HTERT RPE-1 (cell line): ENCODE results near the gene CTSF.
"Not testable (repeated sequence)": the region's sequence is repeated elsewhere in the genome, so short reads cannot be mapped to it uniquely, and the experiment has no call there.

Experiments used
- in situ Hi-C: fragments of 300-500 bp; cut with MboI; formaldehyde crosslinking; loops from 4 replicates; pipeline ENCODE4 v1.14.3; 2020; ENCODE audit warnings: low sequenced_read_pairs

The CTSF gene

DNA sequence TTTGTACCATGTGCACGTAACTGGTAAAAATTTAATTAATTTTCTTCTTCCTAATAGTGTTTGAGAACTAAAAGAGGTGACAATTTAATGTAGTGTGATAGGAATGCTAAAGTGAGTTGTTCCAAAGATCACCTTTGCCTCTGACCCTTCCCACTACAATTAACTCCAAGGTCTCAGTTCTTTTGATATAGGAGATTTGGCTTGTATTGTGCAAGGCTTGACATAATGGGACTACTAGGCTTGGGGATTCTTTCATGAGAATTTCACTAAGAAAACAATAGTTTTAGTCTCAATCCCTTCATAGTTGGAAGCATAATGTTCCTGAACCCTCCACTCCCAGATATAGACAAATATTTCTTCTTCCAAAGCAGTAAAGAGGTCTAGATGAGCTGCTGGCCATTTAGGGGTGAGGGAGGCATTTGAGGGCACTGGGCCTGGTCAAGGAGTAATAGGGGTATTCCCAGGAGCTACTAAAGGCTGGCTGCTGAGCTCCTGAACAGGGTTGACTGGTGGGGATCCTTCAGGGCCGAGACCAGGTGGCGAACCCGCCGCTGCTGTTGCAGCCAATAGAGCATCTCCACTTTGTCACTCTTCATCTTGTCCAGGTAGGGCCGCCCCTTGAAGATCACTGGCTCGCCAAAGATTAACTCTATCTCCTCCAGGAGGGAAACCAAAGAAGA lies 21.7 kb upstream of the CTSF start:
- in situ Hi-C loops = no loop called here

DNA sequence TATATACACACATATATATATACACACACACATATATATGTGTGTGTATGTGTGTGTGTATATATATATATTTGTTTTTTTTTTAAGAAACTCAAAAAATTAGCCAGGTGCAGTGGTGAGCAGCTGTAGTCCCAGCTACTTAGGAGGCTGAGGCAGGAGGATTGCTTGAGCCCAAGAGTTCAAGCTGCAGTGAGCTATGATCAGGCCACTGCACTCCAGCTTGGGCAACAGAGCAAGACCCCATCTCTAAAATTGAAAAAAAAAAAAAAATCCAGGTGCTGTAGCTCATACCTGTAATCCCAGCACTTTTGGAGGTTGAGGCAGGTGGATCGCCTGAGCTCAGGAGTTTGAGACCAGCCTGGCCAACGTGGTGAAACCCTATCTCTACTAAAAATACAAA lies 20.9 kb upstream of the CTSF start:
- in situ Hi-C loops = not testable (repeated sequence)

DNA sequence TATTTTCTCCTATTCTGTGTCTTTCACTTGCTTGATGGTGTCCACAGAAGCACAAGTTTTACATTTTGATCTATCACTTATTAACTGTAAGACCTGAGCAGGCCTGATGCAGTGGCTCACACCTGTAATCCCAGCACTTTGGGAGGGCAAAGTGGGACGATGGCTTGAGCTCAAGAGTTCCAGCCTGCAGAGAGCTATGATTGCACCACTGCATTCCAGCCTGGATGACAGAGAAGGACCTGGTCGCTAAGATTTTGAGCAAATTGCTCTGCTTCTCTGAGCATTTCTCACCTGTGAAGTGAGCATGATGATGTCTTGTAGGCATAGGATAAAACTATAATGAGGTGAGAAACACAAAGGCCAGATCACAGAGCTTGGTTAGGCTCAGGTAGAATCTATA lies 17.7 kb upstream of the CTSF start:
- in situ Hi-C loops = no loop called here

- in situ Hi-C loops = not testable (repeated sequence)
These were observed 17.0 kb upstream of the CTSF start for GRCh38 chr11:66585447-66585846.

DNA sequence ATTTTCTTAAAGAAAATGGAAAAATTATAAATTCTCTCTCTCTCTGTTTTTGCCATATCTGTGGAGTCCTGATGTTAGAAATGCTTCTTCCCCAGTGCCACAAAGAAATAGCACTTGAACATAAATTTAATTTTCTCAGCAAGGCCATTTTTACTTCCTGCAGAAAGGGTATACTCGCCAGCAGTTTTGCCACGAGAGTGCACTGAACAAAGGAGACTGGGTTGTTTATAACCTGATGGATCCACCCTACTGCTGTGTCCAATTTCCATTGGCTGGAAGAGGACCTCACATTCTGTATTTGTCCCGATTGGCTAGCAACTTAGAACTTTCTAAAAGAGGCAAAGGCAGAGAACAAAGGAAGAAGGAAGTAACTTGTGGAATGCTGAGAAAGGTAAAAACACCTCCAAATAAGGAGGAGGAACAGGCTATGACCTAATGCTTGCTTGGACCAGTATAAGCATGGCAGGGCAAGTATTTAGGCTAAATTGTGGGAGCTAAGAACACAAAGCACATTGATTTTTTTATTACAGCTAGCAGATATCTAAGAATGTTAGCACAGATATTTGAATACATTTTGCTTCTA lies 14.2 kb upstream of the CTSF start:
- in situ Hi-C loops = not testable (repeated sequence)

DNA sequence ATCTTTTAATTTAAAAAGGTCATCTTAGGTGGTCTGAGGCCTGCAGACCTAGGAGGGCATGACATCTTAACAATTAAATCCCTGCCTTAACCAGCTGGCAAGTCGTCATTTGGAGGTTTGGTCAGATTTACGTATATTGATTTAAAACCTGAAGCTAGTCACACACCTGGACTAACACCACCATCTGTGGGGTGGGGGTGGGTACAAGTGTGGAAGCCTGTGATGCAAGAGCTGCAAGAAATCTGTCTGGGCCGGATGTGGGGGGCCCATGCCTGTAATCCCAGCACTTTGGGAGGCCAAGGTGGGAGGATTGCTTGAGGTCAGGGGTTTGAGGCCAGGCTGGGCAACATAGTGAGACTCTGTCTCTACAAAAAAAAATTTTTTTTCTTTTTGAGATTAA lies 12.9 kb upstream of the CTSF start:
- in situ Hi-C loops = no loop called here

- in situ Hi-C loops = no loop called here
These were observed 12.4 kb upstream of the CTSF start for GRCh38 chr11:66580803-66581202.

GRCh38 chr11:66579017-66579606 lies 10.7 kb upstream of the CTSF start:
- in situ Hi-C loops = no loop called here

DNA sequence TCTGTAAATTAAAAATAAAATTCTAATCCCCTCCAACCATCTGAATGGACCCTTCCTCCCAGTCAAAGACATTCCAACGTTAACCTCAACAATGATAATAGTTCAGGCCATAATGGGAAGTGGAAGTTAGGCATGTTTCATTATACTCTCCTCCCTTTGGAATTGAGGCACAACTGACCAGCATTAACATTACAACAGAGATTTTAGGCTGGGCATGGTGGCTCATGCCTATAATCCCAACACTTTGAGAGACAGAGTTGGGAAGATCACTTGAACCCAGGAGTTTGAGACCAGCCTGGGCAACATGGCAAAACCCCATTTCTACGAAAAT lies 2.4 kb upstream of the CTSF start:
- in situ Hi-C loops = no loop called here

- in situ Hi-C loops = no loop called here
These were observed 1.9 kb upstream of the CTSF start for GRCh38 chr11:66570079-66570849.

- in situ Hi-C loops = no loop called here
These were observed 670 bp upstream of the CTSF start for GRCh38 chr11:66569076-66569475.

- in situ Hi-C loops = no loop called here
These were observed 651 bp downstream of the CTSF start for GRCh38 chr11:66567787-66568123.

DNA sequence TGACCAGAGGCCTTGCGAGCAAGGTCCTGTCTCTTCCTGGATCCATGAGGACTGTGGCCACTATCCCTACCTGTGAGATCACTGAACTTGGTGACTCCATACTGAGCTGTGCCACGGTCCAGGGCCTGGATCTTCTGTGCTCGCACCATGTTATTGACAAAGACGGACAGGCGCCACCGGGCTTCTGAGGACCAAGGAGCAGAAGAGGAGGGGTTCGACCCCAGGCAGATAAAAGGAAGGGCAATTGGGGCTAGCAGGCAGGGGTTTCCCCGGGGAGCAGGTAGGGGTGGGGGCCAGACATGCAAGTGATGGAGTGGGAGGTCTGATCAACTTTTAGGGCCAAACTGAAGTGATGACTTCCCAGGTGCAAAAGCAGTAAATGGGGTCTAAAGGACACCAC lies 2.2 kb downstream of the CTSF start:
- in situ Hi-C loops = no loop called here

DNA sequence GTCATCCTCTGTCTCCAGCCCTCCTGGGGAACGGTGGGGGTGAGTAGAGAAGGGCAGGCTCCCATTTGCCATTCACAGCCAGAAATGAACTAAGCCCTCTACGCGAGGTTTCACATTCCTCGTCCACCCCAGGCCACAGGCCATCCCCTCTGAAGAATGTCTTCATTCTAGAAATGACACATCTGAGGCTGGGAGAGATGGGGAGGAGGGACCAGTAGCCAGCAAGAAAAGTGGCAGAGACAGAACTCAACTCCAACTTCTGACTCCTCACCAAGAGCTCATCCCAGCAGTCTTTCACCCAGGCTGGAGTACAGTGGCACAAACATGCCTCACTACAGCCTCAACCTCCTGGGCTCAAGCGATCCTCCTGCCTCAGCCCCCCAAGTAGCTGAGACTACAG lies 3.4 kb downstream of the CTSF start:
- in situ Hi-C loops = no loop called here

- in situ Hi-C loops = no loop called here
These were observed 3.9 kb downstream of the CTSF start for GRCh38 chr11:66564538-66564937.

DNA sequence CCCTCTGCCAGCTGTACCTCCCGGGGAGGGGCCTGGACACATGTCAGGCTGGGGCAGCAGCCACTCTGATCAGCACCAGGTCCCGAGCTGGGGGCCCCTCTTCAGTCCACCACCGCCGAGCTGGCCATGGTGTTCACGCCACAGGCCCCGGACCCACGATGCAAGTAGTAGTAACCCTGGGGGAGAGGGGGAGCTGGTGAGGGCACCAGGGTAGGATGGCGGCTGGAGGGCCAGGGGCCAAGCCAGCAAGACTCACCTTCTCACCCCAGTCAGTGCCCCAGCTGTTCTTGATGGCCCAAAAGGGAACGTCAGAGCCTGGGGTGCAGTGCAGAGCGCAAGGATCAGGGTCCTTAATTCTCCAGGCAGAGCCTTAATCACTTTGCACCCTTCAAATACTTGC lies 4.6 kb downstream of the CTSF start:
- in situ Hi-C loops = no loop called here

- in situ Hi-C loops = no loop called here
These were observed 5.4 kb downstream of the CTSF start for GRCh38 chr11:66562907-66563583.

- in situ Hi-C loops = no loop called here
These were observed 6.1 kb downstream of the CTSF start for GRCh38 chr11:66562275-66562674.

DNA sequence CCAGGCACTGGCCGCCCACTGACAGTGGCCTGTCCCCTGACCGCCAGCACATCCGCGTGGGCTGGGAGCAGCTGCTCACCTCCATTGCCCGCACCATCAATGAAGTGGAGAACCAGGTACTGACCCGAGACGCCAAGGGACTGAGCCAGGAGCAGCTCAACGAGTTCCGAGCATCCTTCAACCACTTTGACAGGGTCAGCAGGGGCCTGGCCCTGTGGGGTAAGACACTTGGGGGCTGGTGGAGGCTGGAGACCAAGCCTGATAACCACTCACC lies 6.5 kb downstream of the CTSF start:
- in situ Hi-C loops = no loop called here

DNA sequence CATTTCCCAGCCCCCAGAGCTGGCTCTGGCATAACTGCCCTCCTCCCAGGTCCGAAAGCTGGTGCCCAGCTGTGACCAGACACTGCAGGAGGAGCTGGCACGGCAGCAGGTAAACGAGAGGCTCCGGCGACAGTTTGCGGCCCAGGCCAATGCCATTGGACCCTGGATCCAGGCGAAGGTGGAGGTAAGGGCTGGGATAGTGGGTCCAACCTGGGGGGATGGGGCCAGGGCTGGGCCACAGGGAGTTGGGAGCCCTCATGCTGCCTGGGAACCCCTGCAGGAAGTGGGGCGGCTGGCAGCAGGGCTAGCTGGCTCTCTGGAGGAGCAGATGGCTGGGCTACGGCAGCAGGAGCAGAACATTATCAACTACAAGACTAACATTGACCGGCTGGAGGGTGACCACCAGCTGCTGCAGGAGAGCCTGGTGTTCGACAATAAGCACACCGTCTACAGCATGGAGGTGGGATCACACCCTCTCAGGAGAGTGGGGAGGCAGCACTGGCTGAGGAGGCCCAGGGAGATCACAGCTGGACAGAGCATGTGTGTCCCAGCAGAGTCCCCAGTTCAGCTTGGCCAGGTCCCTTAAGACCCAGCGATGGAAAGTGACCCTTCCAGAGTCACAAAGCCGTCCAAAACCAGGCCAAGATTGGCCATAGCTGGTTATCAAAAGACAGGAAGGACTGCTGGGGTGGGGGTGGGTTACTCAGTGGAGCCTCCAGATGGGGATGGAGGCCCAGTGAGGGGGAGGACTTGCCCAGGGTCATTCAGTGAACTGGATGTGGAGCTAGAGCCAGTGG lies 7.0 kb downstream of the CTSF start:
- in situ Hi-C loops = no loop called here
